Esophagus squamous epithelium (tissue), 4 donors: ENCODE results near the gene ZFYVE28.

Experiments
- CTCF ChIP-seq, 6 experiments: fragments of 450-650 bp in 4 of 6; fragments of 200-600 bp in 2 of 6; sonication (generic) in 2 of 6; IDR thresholded peaks; one replicate each; pipeline ENCODE4 v1.5.1; 2016 to 2019; ENCODE audit warnings: antibody characterized with exemption in 6 of 6, mild to moderate bottlenecking in 4 of 6, moderate library complexity in 4 of 6
- POLR2A ChIP-seq, 4 donors: fragments of 450-650 bp; IDR thresholded peaks; one replicate each; pipeline ENCODE4 v1.6.1; 2017; ENCODE audit warnings: antibody characterized with exemption in 4 of 4, mild to moderate bottlenecking in 4 of 4, moderate library complexity in 3 of 4

GRCh38 chr4:2462218-2462991 is 44.0 kb upstream of the ZFYVE28 start:
- TF ChIP-seq CTCF (IDR thresholded peaks at IDR 0.05), result peak in 5 of 6 experiments; percentile 37 to 53 (median 46)
- TF ChIP-seq POLR2A (IDR thresholded peaks at IDR 0.05), result no peak
